Measurements from ENCODE around the gene MLPH.
"Not testable (repeated sequence)": the region's sequence is repeated elsewhere in the genome, so short reads cannot be mapped to it uniquely, and the experiment has no call there.

Gene MLPH

DNA sequence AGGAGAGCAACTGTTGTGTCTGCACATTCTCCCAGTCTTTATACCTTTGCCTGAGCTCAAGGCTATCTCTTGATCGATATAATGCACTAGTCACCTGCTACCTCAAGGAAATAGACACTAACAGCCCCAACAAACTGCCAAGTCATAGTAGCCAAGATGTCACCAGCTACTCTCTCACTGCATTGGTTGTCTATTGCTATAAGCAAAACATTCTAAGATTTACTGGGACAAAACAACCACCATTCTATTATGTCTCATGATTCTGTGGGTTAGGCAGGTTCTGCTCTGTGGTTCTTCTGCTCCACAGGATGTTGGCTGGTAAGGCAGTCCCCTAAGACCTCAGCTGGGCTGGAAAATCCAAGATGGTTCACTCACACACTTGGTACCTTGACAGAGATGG is 28.5 kb upstream of the MLPH start:
- DNase-seq (ENCODE audit: low spot score): no peak

DNA sequence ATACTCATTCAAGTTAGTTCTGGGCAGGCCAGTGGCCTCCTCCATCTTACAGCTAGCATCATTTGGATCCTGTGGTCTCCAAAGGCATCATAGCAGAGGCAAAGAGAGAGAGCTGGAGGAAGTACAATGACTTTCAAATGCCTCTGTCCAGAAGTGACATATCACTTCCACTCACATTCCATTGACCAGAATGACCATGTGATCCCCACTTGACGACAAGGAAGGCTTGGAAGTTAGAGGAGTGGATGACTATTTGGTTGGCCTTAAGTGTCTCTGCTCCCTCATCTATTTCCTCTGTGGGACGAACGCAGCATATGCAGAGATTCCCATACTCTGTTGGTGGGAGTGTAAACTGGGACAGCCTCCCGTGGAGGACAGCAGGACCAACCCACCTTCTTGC is 27.8 kb upstream of the MLPH start:
- DNase-seq (ENCODE audit: low spot score): no peak

DNA sequence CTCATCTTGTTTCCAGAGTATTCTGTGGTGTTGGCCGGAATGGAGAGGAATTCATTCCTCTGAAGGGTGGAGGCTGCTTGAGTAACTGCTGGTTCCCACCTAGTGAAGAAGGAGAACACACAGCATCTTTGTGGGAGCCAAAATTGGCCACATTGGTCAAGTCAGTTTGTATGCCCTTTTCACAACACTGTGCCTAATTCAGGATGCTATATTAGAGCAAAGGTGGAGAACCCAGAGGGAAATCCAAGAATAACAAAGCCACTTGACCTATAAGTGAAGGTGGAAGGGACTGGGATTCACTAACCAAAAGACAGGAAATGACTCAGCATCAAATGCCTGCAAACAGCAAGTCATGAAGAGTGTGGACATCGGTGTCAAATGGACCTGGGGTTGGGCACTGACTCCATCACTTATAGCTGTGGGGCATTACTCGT is 27.3 kb upstream of the MLPH start:
- peak; percentile 51 for DNase-seq (ENCODE audit: low spot score)

DNA sequence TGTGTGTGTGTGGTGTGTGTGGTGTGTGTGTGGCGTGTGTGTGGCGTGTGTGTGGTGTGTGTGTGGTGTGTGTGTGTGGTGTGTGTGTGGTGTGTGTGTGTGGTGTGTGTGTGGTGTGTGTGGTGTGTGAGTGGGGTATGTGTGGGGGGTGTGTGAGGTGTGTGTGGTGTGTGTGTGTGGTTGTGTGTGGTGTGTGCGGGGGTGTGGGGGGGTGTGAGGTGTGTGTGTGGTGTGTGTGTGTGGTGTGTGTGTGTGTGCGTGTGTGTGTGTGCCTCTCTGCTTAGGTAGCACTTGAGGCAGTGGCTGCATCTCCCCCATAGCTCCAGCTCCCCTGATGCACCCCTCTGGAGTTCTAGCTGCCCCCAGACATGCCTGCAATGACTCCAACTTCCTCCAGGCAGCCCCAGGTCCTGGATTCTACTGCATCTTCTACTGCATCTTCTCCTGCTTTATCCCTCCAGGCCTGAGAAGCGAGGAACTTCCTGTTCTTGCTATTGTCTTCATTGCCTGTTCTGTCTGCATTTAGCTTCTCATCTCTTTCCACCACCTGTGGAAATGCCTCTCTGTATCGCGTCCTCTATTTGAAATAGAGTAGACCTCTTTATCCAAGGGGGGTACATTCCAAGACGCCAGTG is 22.2 kb upstream of the MLPH start:
- DNase-seq (ENCODE audit: low spot score): no peak

DNA sequence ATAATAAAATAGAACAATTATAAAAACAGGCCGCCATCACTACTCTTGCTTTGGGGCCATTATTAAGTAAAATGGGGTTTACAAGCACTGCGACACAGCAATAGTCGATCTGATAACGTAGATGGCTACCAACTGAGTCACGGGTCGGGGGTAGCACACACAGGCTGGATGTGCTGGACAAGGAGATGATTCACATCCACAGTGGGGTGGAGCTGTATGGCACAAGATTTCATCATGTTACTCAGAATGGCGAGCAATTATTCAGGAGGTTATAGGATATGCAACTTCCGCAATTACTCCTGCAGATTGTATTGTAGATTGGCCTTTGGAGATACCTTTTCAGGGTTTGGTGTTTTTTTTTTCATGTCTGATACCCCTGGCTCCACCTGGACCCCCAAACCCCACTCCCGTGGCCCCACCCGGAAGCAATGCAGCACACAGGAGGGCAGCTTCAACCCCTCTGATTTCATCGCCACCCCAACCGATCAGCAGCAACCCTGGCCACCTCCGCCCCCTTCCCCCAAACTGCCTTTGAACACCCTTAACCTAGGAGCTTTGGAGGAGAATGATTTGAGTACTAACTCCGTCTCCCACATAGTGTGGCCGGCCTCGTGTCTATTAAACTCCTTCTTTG is 21.4 kb upstream of the MLPH start:
- DNase-seq (ENCODE audit: low spot score): peak; percentile 77

DNA sequence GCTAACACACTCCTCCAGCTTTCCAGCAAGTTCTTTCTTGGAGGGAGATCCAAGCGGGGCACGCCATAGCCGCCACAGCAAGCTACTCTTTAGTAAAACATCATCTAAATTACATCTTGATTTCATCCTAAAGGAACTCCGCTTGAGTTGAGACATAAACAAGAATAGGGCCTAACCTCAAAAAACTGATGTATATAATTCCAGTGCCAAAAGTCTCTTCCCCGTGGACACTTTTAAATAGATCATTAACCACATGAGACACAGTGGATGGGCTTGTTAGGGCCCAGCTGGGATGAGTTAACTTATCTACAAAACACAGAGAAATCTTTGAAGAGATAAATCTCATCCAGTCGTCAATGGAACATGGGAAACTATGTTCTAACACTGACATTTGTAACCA is 20.8 kb upstream of the MLPH start:
- no peak for DNase-seq (ENCODE audit: low spot score)

DNA sequence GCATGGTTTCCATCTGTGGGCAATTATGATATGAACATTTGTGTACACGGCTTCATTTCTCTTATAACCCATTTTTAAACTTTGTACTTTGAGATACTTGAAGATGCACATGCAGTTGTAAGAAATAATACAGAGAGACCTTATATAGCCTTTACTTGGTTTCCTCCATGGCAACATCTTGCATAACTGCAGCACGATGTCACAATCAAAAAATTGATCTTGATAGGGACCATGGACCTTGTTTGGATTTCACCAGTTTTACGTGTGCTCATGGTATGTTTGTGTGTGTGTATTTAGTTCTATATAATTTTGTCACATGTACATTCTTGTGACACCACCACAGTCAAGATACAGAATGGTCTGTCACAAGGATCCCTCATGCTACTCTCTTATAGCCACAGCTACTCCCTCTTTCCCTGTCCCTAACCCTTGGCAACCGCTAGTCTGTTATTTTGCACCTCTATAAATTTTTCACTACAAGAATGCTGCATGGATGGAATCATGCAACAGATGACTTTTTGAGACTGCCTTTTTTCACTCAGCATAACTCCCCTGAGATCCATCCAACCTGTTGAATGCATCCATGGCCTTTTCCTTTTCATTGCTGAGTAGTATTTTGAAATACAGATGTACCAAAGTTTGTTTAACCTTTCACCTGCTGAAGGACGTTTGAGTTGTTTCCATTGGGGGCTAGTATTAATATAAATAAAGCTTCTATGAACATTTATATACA is 19.4 kb upstream of the MLPH start:
- no peak for DNase-seq (ENCODE audit: low spot score)

DNA sequence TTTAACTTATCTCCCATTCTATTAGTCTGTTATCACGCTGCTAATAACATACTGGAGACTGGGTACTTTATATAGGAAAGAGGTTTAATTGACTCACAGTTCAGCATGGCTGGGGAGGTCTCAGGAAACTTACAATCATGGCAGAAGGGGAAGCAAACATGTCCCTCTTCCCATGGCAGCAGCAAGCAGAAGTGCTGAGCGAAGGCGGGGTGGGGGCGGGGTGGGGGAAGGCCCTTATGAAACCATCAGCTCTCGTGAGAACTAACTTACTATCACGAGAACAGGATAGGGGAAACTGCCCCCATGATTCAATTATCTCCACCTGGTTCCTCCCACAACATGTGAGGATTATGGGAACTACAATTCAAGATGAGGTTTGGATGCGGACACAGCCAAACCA is 17.6 kb upstream of the MLPH start:
- DNase-seq (ENCODE audit: low spot score): not testable (repeated sequence)

DNA sequence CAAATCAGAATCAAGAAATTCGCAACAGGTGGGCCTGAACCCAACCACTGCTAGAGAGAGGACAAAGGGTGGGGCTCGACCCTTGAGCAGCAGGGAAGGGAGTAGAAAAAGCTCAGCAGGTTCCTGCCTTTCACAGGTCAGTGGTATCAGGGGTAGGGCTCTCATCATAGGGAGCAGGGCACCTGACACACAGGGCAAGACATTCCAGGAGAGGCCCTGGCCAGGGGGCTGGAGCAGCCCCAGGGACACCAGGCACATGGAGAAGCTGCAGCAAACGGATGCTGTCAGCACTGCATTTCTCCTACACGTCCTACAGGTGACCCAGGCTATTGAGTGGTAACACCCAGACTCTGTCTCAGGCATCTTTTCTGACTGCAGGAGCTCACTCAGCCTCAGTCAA is 17.2 kb upstream of the MLPH start:
- no peak for DNase-seq (ENCODE audit: low spot score)

DNA sequence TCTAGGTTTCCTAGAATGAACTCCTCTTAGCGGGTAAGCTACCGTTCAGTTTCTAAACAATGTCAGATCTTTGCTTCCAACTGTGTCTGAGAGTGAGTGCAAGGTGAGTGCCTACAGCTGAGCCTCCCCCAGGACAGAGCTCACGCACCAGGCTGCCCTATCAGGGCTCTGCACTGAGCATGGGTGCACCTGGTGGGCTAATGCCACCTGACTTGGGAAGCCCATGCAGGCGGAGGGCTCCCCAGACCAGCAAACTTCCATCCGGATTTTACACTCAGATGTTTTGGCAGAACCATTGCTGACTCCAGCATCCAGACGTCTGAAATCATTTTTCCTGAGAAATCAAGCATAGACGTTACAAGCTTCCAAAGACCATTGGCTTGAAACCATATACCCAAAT is 16.1 kb upstream of the MLPH start:
- no peak for DNase-seq (ENCODE audit: low spot score)

DNA sequence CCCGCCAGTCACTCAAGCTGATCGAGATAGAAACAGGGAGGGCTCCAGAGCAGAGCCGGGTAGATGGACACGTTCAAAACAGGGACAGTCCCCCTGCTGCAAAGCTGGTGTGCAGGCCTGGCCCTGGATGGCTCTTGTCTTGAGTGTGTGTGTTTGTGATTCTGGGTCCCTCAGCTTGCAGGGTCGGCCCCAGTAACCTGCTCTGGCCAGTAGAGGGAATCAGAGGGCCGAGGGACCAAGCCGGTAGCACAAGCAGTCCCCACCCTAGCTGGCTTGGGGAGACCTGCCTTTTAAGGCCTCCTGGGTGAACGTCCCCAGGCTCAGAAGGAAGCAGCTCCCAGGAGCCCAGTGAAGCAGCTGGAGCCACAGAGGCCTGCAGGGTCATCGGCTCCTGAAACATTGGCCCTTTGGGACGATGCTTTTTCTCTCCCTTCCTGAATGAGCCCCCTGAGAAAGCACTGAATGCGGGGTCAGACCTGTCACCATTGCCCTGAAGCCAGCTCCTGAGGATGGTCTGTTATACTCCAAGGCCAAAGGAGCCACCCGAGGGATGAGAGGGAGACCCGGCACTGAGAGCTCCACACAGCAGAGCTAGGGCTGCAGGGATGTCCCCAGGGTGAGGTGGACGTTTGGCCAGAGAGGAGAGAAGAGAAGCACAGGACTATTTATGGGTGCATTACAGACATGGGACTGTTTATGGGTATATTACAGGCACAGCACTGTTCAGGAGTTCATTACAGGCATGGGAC is 15.4 kb upstream of the MLPH start:
- peak; percentile 85 for DNase-seq (ENCODE audit: low spot score)

DNA sequence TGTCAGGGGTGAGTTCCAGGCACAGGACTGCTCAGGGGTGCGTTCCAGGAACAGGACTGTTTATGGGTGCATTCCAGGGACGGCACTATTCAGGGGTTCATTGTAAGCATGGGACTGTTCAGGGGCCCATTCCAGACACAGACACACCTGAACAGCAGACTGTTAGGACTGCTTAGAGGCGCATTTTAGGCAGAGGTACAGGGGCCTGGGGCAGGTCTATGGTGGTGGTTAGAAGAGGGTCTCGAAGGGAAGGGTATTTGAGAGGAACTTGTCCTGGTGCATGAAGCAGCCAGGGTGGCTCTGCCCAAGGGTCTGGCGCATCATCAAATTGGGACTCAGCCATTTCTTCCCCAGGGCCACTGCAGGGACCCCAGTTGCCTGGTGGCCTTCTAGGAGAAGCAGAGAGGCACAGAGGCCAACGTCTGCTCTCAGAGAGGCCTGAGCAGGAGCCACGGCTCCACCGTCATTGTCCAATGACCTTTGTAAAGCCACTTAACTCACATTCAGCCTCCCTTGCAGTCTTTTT is 14.8 kb upstream of the MLPH start:
- DNase-seq (ENCODE audit: low spot score): no peak

DNA sequence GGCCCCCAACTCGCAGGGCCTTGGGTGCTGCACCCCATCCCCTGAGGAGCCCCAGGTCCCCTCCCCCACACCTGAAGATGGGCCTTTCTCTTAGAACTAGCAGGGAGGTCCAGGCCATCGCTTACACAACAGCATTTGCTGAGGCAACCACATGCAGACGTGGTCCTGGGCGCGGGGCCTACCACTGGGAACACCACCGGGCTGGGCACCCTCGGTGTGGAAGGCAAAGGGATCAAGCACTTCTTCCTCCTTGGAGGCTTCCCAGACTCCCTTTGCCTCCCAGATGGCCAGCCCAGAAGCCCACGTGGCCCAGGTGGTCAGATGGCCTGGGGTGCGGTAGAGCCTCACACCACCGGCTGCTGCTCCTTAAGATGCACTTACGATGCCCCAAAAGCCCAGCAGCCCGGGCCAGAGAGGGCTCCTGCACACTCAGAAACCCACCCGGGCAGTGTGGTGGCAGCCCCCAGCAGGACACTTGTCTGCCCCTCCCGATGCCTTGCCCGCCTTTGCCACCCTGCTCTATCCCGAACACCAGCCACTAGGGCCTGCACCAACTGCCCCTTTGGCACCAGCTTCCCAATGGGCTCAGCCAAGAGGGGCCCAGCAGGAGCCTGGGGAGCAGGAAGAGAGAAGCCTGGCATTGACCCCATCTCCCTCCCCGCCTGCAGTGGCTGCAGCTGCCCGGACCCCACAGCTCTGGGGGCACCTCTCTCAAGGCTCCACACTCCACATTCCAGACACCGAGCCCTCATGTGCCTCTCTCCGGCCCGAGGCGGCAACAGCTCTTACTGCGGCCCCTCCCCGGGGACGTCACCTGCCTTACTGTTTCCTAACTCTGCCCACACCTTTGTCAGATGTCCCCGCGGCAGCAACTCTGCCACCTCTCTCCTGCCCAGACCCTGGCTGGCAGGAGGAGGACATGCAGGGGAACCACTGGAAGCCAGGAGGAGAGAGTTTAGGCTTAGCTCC is 13.9 kb upstream of the MLPH start:
- no peak for DNase-seq (ENCODE audit: low spot score)

DNA sequence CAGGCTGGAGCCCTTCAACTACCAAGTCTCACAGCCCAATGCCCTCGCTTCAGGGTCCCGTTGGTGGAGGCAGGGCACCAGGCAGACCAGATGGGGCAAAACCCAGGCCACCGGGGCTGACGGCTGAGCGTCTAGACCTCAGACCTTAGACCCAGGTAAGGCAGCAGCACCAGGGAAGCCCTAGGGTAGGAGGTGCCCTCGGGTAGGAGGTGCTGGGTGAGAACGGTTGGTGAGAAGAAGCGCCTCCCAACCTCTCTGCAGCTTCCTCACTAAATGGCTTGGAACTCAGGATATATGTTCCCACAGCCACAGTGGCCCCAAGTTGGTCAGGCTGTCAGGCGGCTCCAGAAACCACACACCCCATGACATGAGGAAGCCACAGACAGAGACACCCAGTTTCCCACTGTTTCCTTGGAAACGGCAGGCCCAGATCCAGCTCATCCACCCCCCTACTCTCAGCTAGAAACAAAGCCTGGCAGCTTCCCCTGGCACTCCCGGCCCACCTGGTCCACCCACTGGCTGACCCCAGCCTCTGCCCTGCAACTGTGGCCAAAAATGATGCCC is 13.1 kb upstream of the MLPH start:
- DNase-seq (ENCODE audit: low spot score): peak; percentile 85

DNA sequence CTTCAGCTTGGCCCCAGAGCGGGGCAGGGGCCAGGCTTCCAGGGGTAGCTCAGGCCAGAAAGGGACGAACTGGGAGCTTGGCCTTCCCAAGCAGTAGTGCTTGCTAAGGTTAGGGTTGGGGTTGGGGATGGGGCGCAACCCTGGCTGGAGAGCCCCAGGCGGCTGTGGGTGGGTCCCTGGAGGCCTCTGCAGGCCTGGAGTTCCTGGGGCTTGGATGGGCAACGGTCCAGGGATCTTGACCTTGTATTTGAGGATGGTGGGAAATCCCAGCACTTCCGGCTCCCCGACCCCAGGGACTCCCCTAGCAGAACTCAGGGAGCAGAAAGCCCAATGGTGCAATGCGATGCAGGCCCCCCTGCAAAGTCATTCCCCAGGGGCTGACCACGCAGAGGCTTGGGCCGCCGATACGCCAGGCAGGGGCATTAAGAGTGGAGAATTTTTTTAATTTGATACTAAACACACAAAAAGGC is 12.6 kb upstream of the MLPH start:
- no peak for DNase-seq (ENCODE audit: low spot score)

DNA sequence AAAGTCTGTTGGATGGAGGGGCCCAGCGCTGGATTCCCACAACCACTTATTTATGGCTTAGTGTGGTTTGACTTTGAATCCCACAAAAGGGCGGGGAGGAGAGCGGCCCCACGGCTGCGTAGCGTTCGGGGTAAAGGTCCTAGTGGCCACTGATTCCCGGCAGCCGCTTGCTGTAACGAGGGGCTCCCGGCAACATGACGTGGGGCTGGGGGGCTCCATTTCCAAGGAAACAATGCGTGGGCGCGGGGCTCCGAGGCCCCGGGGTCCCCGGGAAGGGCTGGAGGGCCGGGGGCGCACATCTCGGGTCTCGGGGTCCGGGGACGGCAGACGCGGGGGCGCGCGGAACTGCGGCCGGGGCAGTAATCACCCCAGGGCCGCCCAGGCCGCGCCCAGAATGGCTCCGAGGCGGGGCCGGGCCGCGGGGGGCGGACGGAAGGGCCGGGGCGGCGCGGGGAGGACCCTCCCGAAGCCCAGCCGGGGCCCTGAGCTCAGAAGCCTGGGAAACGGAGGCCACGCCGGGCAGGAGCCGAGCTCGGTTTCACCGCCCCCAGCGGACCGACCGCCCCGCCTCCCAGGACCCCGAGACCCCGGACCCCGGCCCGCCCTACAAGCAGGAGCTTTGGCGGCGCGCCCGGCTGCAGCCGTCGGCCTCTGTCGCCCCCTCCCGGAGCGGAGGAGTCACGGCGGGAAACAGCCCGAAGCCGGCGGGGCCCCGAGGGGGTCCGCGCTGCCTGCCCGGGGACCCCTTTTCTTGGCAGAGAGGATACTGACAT is 11.9 kb upstream of the MLPH start:
- DNase-seq (ENCODE audit: low spot score): peak; percentile 92

DNA sequence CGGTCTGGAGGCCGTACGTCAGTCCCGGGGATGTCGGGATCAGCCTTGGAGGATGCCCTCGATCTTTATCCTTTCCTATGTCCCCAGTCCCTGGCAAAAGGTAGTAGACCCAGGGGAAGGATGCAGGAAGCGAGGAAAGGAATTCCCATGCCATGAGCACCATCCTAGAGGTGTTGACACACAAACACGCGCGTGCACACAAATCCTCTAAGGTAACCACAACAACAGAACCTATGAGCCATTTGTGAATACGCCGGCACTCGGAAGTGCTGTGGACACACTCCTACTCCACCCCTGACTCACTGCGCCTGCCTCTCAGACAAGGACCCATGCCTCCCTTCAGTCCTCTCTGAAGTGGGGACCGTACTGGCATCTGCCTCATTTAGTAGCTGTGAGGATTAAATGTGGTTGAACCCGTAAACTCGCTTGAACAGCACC is 11.3 kb upstream of the MLPH start:
- DNase-seq (ENCODE audit: low spot score): peak; percentile 82

DNA sequence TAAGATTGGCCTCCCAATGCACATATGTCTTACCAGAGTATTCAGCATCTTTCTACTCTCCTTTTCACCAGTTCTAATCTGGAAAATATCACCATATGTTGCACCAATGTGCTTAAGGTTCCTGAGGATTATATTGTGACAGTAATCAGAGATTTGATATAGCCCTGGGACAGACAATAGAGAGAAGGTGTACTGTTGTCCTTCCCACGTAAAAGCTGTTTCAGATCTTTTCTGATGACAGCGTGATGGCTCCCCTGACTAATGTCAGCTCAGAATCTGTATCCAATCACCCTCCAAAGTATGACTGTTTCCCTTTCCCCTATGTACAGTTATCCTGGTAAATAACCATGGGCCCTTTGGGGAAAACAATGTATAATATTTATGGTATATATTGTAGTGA is 9.0 kb upstream of the MLPH start:
- no peak for DNase-seq (ENCODE audit: low spot score)

DNA sequence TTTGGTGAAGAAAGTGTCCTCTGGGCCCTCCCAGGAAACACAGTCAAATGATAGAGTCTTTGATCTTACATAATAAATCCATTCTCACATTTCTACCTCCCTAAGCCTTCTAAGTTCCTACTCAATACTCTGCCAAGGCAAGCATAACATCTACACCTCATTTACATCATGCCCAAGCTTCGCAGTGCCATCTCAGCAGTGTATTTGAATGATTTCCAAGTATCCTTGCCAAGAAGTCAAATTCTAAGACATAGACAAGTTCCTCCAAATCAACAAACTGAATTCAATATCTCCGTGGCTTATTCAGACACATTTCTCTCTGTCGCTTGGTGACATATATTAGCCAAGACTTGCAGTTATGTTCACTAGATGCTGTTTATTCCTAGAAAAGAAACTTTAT is 8.1 kb upstream of the MLPH start:
- DNase-seq (ENCODE audit: low spot score): no peak

DNA sequence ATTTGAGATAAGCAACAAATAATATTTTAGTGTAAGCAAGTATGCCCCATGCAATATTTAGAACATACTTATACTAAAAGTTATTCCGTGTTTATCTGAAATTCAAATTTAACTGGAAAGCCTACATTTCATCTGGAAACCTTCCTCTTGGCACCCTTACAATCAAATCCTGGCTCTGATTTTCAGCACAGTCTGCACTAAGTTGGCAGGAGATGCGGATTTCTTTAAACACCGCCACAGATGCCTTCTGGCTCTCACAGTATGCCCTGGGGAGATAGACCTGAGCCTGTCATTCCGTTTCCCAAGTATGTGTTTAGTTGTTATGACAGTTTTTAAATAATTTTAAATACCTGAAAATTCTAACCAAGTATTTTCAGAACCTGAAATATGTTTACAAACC is 7.3 kb upstream of the MLPH start:
- no peak for DNase-seq (ENCODE audit: low spot score)
